ENCODE data around the gene FOXE1.

The FOXE1 gene

GRCh38 chr9:97851446-97851883 is 1.6 kb upstream of the FOXE1 start:
- H3K4me3 ChIP-seq (ENCODE audit: low read length, poor library complexity, severe bottlenecking), result no peak overlapping the region
- H3K27me3 ChIP-seq (ENCODE audit: insufficient read depth, low read length, poor library complexity, severe bottlenecking), result peaks cover 6% of the 10 kb centered on the region

GRCh38 chr9:97852001-97852398 is 1.0 kb upstream of the FOXE1 start:
- H4K20me1 ChIP-seq (ENCODE audit: insufficient read depth, low read length, poor library complexity, severe bottlenecking), result no peaks in the 10 kb centered on the region
- peaks cover 6% of the 10 kb centered on the region for H3K27me3 ChIP-seq (ENCODE audit: insufficient read depth, low read length, poor library complexity, severe bottlenecking)
- no peak for TF ChIP-seq EZH2phosphoT487 (IDR thresholded peaks at IDR 0.05; ENCODE audit: borderline replicate concordance)
- TF ChIP-seq CTCF (conservative IDR thresholded peaks at IDR 0.05; ENCODE audit: low read length), result no peak
- no peaks in the 10 kb centered on the region for H3F3A ChIP-seq (ENCODE audit: low read depth)
- no peaks in the 10 kb centered on the region for H3K9me3 ChIP-seq (ENCODE audit: insufficient read depth, low read depth, low read length)
- H2AFZ ChIP-seq (ENCODE audit: low read length), result no peak overlapping the region
- H3K9ac ChIP-seq (ENCODE audit: low read depth, low read length, poor library complexity, severe bottlenecking), result no peak overlapping the region
- no peaks in the 10 kb centered on the region for H3K9me2 ChIP-seq (replicated peaks; ENCODE audit: low read depth, low read length)
- no peaks in the 10 kb centered on the region for H3K4me1 ChIP-seq (ENCODE audit: insufficient read depth, low read length, poor library complexity, severe bottlenecking)
- no peaks in the 10 kb centered on the region for H3K79me2 ChIP-seq (ENCODE audit: insufficient read depth, low read length)
- no peak overlapping the region for H3K4me2 ChIP-seq (ENCODE audit: low read depth, low read length, poor library complexity, severe bottlenecking)
- H3K4me3 ChIP-seq (ENCODE audit: low read length, poor library complexity, severe bottlenecking), result no peak overlapping the region
- no peaks in the 10 kb centered on the region for H3K36me3 ChIP-seq (ENCODE audit: insufficient read depth, low read length)

More at GRCh38 chr9:97851446-97851883, 1.6 kb upstream of the FOXE1 start:
- TF ChIP-seq CTCF (conservative IDR thresholded peaks at IDR 0.05; ENCODE audit: low read length) (no peak), EZH2phosphoT487 (IDR thresholded peaks at IDR 0.05; ENCODE audit: borderline replicate concordance) (no peak)
- H3K9me3 ChIP-seq (ENCODE audit: insufficient read depth, low read depth, low read length), result no peaks in the 10 kb centered on the region
- no peak overlapping the region for H2AFZ ChIP-seq (ENCODE audit: low read length)
- H3K36me3 ChIP-seq (ENCODE audit: insufficient read depth, low read length), result no peaks in the 10 kb centered on the region
- H4K20me1 ChIP-seq (ENCODE audit: insufficient read depth, low read length, poor library complexity, severe bottlenecking), result no peaks in the 10 kb centered on the region
- H3K79me2 ChIP-seq (ENCODE audit: insufficient read depth, low read length), result no peaks in the 10 kb centered on the region
- H3K9ac ChIP-seq (ENCODE audit: low read depth, low read length, poor library complexity, severe bottlenecking), result no peak overlapping the region
- H3F3A ChIP-seq (ENCODE audit: low read depth), result no peaks in the 10 kb centered on the region
- H3K9me2 ChIP-seq (replicated peaks; ENCODE audit: low read depth, low read length), result no peaks in the 10 kb centered on the region
- H3K4me2 ChIP-seq (ENCODE audit: low read depth, low read length, poor library complexity, severe bottlenecking), result no peak overlapping the region
- no peaks in the 10 kb centered on the region for H3K4me1 ChIP-seq (ENCODE audit: insufficient read depth, low read length, poor library complexity, severe bottlenecking)

GRCh38 chr9:97852399-97853055 is 499 bp upstream of the FOXE1 start:
- peaks cover 6% of the 10 kb centered on the region for H3K27me3 ChIP-seq (ENCODE audit: insufficient read depth, low read length, poor library complexity, severe bottlenecking)
- no peak overlapping the region for H3K4me3 ChIP-seq (ENCODE audit: low read length, poor library complexity, severe bottlenecking)

More at GRCh38 chr9:97852399-97853055, 499 bp upstream of the FOXE1 start:
- Histone ChIP-seq H3K9ac (ENCODE audit: low read depth, low read length, poor library complexity, severe bottlenecking) (no peak overlapping the region), H3K36me3 (ENCODE audit: insufficient read depth, low read length) (no peaks in the 10 kb centered on the region), H4K20me1 (ENCODE audit: insufficient read depth, low read length, poor library complexity, severe bottlenecking) (no peaks in the 10 kb centered on the region), H3K9me2 (replicated peaks; ENCODE audit: low read depth, low read length) (no peaks in the 10 kb centered on the region), H3K4me1 (ENCODE audit: insufficient read depth, low read length, poor library complexity, severe bottlenecking) (no peaks in the 10 kb centered on the region), H3K79me2 (ENCODE audit: insufficient read depth, low read length) (no peaks in the 10 kb centered on the region), H3K9me3 (ENCODE audit: insufficient read depth, low read depth, low read length) (no peaks in the 10 kb centered on the region), H3F3A (ENCODE audit: low read depth) (no peaks in the 10 kb centered on the region), H2AFZ (ENCODE audit: low read length) (no peak overlapping the region), H3K4me2 (ENCODE audit: low read depth, low read length, poor library complexity, severe bottlenecking) (no peak overlapping the region)
- TF ChIP-seq EZH2phosphoT487 (IDR thresholded peaks at IDR 0.05; ENCODE audit: borderline replicate concordance) (no peak), CTCF (conservative IDR thresholded peaks at IDR 0.05; ENCODE audit: low read length) (no peak)
